ENCODE results near the gene ENTREP3.

DNA sequence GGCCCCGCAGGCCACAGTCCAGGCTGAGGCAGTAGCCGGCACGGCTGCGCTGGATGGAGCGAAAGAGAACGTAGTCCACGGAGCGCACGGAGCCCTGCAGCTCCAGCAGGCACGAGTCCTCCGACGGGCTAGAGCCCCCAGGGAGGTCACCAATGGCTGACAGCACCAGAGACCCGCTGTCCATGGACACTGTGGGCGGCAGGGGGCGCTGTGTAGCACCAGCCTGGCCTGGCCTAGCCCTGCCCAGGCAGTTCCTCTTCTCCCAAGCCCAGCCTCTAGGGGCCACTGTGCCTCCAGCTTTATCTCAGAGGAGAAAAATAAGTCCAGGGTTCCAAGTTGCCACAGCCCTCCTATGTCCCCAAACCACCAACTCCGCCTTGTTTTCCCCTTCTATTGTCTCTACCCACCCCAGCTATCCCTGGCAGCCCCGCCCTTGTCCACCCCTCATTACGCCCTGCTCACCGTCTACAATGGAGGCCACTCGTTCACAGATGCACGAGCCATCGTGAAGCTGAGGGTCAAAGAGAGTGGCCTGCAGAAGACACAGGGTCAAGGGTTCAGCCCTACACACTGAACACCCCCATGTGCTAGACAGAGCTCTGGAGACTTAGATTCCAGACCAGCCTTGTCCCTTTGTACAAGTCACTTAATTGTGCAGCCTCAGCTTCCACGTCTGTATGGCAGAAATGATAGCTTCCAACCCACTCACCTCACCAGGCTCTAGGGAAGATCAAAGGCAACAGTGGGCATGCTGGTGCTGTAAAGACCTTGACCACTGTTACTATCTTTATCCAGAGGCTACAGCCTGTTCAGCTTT, 4.4 kb downstream of the ENTREP3 start:
- TF ChIP-seq EZH2 (IDR thresholded peaks at IDR 0.05) (no peak), POLR2AphosphoS5 (IDR thresholded peaks at IDR 0.05; ENCODE audit: borderline replicate concordance, low read depth, low read length) (no peak)

Measured in SK-N-MC (cell line).